ENCODE measurements around the gene ACY1.

Gene ACY1

GRCh38 chr3:52007291-52007690, 24.0 kb downstream of the ACY1 start:
- no peak for TF ChIP-seq CTCF (IDR thresholded peaks at IDR 0.05)
- no peaks in the 10 kb centered on the region for H3K9me3 Mint-ChIP-seq
- no peaks in the 10 kb centered on the region for H3K36me3 Mint-ChIP-seq (ENCODE audit: low read depth)
- no peak overlapping the region for H3K27ac Mint-ChIP-seq
- no peak overlapping the region for H3K4me3 Mint-ChIP-seq
- no peak for DNase-seq
- peaks cover 13% of the 10 kb centered on the region for H3K27me3 Mint-ChIP-seq (ENCODE audit: low read depth, poor library complexity)
- H3K4me1 Mint-ChIP-seq = peaks cover 51% of the 10 kb centered on the region

- no peaks in the 10 kb centered on the region for H3K9me3 Mint-ChIP-seq
- H3K4me3 Mint-ChIP-seq = no peak overlapping the region
- H3K27me3 Mint-ChIP-seq (ENCODE audit: low read depth, poor library complexity) = peaks cover 8% of the 10 kb centered on the region
These were observed 27.1 kb downstream of the ACY1 start for GRCh38 chr3:52010431-52010830.

GRCh38 chr3:52012699-52013098, 29.4 kb downstream of the ACY1 start:
- Mint-ChIP-seq H3K4me1 (peaks cover 41% of the 10 kb centered on the region), H3K27ac (peak overlapping the region; percentile 86), H3K9me3 (no peaks in the 10 kb centered on the region), H3K27me3 (ENCODE audit: low read depth, poor library complexity) (peaks cover 11% of the 10 kb centered on the region), H3K4me3 (no peak overlapping the region), H3K36me3 (ENCODE audit: low read depth) (no peaks in the 10 kb centered on the region)
- no peak for DNase-seq
- no peak for TF ChIP-seq CTCF (IDR thresholded peaks at IDR 0.05)

More at GRCh38 chr3:52010431-52010830, 27.1 kb downstream of the ACY1 start:
- no peak overlapping the region for H3K27ac Mint-ChIP-seq
- no peaks in the 10 kb centered on the region for H3K36me3 Mint-ChIP-seq (ENCODE audit: low read depth)
- TF ChIP-seq CTCF (IDR thresholded peaks at IDR 0.05) = no peak
- H3K4me1 Mint-ChIP-seq = peaks cover 41% of the 10 kb centered on the region
- no peak for DNase-seq

GRCh38 chr3:52013802-52014598, 30.7 kb downstream of the ACY1 start:
- H3K9me3 Mint-ChIP-seq = no peaks in the 10 kb centered on the region
- H3K4me3 Mint-ChIP-seq = no peak overlapping the region
- DNase-seq = no peak
- H3K36me3 Mint-ChIP-seq (ENCODE audit: low read depth) = no peaks in the 10 kb centered on the region
- no peak overlapping the region for H3K27ac Mint-ChIP-seq
- peaks cover 47% of the 10 kb centered on the region for H3K4me1 Mint-ChIP-seq
- TF ChIP-seq CTCF (IDR thresholded peaks at IDR 0.05) = no peak
- H3K27me3 Mint-ChIP-seq (ENCODE audit: low read depth, poor library complexity) = peaks cover 11% of the 10 kb centered on the region

GRCh38 chr3:52014613-52015012, 31.3 kb downstream of the ACY1 start:
- peak; percentile 50 for TF ChIP-seq CTCF (IDR thresholded peaks at IDR 0.05)
- H3K4me3 Mint-ChIP-seq = no peak overlapping the region
- no peaks in the 10 kb centered on the region for H3K36me3 Mint-ChIP-seq (ENCODE audit: low read depth)
- peaks cover 53% of the 10 kb centered on the region for H3K4me1 Mint-ChIP-seq
- peaks cover 11% of the 10 kb centered on the region for H3K27me3 Mint-ChIP-seq (ENCODE audit: low read depth, poor library complexity)
- no peaks in the 10 kb centered on the region for H3K9me3 Mint-ChIP-seq
- no peak overlapping the region for H3K27ac Mint-ChIP-seq
- peak; percentile 37 for DNase-seq

Data from nephron progenitor cell (in vitro differentiated cells).